ENCODE data around the gene VSIR.

DNA sequence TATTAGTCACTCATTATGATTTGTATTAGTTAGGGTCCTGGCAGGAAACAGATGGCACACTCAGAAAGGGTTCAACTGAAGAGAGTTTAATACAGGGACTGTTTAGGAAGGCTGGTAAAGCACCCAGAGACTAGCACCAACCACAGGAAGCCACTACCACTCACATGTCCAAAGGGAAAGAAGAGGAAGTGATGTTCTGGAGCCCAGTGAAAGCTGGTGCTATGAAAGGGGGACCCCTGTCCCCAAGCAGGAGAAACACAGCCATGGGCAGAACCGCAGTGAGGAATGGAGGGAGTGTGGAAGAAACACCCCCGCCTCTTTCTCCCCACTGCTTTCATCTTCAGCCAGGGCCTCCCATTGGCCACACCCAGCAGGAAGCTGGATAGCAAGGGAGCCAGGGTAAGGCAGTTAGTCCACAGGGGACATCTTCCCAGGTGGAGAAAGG is 3.2 kb upstream of the VSIR start:
- TF ChIP-seq, protein P1, sequence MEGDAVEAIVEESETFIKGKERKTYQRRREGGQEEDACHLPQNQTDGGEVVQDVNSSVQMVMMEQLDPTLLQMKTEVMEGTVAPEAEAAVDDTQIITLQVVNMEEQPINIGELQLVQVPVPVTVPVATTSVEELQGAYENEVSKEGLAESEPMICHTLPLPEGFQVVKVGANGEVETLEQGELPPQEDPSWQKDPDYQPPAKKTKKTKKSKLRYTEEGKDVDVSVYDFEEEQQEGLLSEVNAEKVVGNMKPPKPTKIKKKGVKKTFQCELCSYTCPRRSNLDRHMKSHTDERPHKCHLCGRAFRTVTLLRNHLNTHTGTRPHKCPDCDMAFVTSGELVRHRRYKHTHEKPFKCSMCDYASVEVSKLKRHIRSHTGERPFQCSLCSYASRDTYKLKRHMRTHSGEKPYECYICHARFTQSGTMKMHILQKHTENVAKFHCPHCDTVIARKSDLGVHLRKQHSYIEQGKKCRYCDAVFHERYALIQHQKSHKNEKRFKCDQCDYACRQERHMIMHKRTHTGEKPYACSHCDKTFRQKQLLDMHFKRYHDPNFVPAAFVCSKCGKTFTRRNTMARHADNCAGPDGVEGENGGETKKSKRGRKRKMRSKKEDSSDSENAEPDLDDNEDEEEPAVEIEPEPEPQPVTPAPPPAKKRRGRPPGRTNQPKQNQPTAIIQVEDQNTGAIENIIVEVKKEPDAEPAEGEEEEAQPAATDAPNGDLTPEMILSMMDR (IDR thresholded peaks at IDR 0.05): no peak
- no peak for TF ChIP-seq POLR2A (IDR thresholded peaks at IDR 0.05)

Measured in testis (tissue), 2 donors.